Choroid plexus epithelial cell (primary cell): Measurements from ENCODE around the gene HMCN1.
"Not testable (repeated sequence)": the region's sequence is repeated elsewhere in the genome, so short reads cannot be mapped to it uniquely, and the experiment has no call there.

Source experiments
- DNase-seq: peaks from one replicate; pipeline ENCODE4 v3.0.0-alpha.2; 2010; ENCODE audit warnings: low read depth
- H3K4me3 ChIP-seq: 2 replicates; pipeline ENCODE4 v1.5.1; 2011; ENCODE audit warnings: low read depth, mild to moderate bottlenecking, control low read depth, low read length, moderate library complexity
- TF ChIP-seq, protein P1 (sequence below): conservative IDR thresholded peaks from 2 replicates; pipeline ENCODE4 v1.5.1; 2011; ENCODE audit warnings: low read depth, mild to moderate bottlenecking, control low read depth, inconsistent platforms, low read length, moderate library complexity

HMCN1 gene

DNA sequence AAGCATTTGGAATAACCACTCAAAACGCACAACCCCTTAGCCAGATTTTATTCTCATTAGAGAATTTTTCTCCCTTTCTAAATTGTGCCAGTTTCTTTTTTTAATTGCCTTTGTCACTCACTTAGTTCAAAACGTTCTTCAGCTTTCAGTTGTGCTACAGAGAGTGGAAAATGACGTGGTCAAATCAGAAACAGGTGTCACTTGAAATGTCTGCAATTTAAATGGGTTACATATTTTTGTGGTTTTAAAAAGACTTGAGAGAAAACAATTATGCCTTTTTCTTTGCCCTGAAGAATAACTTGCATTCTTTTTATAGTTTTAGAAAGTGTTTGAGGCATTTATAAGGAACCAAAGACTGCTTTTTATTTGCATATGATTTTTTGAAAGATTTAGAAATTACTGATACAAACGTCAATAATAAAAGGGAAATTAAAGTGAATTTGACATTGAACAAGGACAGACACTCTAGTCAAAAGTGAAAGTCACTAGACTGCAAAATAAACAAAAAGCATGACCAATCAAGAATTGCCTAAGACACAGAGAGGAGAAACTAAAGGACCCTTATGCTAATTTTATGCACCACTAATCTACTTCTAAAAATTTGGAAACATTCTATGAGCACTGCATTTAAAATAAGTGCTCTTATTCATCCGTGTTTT is 449.9 kb downstream of the HMCN1 start:
- H3K4me3 ChIP-seq: no peak overlapping the region
- TF ChIP-seq, protein P1, sequence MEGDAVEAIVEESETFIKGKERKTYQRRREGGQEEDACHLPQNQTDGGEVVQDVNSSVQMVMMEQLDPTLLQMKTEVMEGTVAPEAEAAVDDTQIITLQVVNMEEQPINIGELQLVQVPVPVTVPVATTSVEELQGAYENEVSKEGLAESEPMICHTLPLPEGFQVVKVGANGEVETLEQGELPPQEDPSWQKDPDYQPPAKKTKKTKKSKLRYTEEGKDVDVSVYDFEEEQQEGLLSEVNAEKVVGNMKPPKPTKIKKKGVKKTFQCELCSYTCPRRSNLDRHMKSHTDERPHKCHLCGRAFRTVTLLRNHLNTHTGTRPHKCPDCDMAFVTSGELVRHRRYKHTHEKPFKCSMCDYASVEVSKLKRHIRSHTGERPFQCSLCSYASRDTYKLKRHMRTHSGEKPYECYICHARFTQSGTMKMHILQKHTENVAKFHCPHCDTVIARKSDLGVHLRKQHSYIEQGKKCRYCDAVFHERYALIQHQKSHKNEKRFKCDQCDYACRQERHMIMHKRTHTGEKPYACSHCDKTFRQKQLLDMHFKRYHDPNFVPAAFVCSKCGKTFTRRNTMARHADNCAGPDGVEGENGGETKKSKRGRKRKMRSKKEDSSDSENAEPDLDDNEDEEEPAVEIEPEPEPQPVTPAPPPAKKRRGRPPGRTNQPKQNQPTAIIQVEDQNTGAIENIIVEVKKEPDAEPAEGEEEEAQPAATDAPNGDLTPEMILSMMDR: no peak
- DNase-seq: peak; percentile 31

DNA sequence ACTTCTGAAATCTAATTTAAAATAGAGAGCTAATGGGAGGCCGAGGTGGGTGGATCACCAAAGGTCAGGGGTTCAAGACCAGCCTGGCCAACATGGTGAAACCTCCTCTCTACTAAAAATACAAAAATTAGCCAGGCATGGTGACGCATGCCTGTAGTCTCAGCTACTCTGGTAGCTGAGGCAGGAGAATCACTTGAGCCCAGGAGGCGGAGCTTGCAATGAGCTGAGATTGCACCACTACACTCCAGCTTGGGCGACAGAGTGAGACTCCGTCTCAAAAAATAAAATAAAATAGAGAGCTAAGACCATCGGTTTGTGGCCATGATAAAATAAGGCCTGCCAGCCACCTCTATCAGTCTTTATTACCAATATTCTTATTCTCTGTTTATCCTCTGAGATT is 452.1 kb downstream of the HMCN1 start:
- not testable (repeated sequence) for H3K4me3 ChIP-seq, DNase-seq

DNA sequence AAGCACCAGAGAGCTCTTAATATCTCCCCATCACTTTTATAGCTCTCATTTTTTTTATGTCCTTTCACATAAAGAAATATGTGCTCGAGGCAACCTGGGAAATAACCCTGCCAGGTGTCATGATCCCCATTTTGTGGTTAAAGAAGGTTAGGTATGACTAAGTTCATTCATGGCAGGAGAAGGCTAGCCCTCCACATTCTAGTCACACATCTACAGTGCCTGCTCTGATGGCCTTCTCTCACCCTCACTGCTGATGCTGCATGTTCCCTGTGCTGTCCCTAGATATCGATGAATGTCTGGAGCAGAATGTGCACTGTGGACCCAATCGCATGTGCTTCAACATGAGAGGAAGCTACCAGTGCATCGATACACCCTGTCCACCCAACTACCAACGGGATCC is 453.4 kb downstream of the HMCN1 start:
- TF ChIP-seq, protein P1: no peak

DNA sequence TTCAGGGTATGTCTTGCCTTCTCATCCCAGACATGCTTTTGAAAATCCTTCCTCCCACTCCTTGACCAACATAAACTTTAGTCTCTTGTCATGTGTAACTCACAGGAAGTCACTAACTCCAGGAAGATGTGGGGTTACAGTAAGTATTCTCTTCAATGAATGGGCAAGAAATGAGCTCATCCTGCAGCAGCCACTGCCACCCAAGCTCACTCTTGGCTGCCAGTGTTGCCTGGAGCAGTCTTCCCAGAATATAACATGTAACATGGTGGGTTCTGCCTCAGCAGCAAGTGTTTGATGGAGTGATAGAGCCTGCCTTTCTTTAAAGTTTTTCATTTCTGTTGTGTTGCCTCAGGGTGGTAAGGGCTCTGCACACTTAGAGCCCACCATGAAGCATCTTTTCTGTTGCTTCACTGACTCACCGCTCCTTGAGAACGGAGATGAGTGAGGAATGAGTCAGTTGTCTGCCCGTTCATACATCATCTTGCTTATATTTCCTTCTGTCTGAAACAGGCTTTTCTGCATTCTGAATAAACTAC is 453.9 kb downstream of the HMCN1 start:
- DNase-seq: peak; percentile 86
- no peak overlapping the region for H3K4me3 ChIP-seq
- TF ChIP-seq, protein P1: no peak

More for the DNA sequence above, 453.4 kb downstream of the HMCN1 start:
- no peak for DNase-seq
- no peak overlapping the region for H3K4me3 ChIP-seq

DNA sequence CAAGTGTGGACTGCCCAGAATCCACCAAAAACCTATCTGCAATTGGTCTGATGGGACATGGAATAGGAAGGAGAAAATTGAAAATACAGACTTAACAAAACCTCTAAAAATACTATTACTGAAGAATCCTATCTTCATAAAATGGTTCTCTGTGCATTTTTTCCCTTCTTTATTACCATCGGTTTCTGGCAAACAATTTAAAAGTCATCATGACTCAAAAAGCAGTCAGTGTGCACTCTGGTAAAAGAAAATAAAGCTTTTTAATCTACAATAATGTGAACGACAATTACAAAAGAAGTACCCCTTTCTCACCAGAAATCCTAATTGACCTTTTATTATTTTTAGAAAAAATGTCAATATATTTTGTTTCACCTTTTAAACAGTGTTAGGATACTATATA is 454.5 kb downstream of the HMCN1 start:
- TF ChIP-seq, protein P1: no peak
- peak; percentile 11 for DNase-seq
- no peak overlapping the region for H3K4me3 ChIP-seq

DNA sequence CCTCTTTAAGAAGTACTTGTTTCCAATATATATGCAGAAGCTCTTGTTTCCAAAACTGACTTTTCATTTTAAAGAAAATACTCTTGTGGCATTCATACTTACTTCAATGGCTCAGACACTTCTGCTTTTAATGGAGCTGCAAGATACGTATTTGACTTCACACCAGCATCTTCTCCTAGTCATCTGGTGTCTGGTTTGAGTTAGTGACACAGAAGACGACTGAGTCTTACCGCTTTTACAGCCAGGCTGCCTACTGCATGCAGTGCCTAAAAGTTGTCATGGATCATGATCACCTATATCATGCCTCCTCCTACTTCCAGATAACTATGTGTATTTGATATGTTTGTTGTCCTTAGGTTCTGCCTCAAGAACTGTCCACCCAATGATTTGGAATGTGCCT is 455.0 kb downstream of the HMCN1 start:
- TF ChIP-seq, protein P1: no peak
- no peak for DNase-seq
- no peak overlapping the region for H3K4me3 ChIP-seq

DNA sequence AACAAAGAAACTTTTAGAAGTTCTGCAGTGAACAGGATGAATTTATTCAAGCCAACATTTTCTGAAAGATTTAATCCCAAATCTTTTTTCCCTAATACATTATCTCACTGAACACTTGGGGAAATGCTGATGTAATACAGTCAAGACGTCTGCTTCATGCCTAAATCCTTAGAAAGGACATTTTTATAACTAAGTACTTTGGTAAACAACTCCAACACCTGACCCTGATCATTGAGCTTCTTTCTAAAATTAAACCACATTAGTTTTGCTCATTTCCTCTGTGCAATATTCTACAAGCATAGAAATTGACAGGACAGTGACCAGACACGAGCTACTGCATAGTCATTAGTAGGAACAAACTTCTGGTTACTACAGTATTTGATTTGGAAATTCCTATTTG is 457.3 kb downstream of the HMCN1 start:
- no peak overlapping the region for H3K4me3 ChIP-seq
- TF ChIP-seq, protein P1: no peak
- no peak for DNase-seq
